ENCODE measurements around the gene E2F2. TPM values are rescaled to one million over a fixed set of nuclear protein-coding genes. Genes with fewer than 3 reads are reported as not detected.

The E2F2 gene
- total and polyA plus RNA-seq, 2 of the 13 experiments (the other 11 are each of a cell fraction or from before 2014, with no cell fraction given) = 0.65 to 6.6 TPM

DNA sequence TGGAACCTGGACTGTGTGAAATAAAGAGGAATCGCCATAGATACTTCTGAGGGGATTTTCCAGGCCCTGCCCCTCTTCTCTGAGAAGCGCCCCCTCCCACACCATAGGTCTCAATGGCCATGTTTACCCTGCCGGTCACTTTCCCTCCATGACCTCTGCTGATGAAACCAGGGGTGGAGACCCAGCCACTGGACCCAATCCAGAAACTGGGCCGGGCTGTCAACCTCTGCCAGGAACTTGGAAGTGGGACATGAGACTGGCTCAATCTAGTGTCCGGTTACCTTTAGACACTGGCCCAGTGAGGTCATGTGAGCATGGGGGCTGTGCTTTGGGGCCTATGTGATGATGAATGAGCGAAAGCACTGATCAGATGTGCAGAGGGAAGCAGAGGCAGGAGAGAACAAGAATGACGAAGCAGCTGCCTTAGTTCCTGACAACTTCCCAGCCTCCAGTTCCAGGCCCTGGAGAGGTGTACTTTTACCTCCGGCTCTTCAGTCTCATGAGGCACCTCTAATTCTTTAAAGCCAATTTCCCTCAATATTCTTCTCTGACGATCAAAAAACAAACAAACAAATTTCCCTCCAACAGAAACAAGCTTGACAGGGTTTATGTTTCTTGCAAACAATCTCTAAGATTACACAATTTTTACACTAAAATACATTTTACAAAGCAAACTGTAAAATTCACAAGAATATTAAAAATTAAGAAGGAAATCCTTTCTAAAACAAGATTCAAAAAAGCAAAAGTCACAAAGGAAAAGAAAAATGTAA is 52.0 kb downstream of the E2F2 start (continued):
- TF ChIP-seq MLXIP (CRISPR knock-in tag; IDR thresholded peaks at IDR 0.05; ENCODE audit: borderline replicate concordance) (no peak), PLRG1 (conservative IDR thresholded peaks at IDR 0.05) (no peak), CCAR2 (optimal IDR thresholded peaks at IDR 0.05; ENCODE audit: low read depth, low read length) (no peak), SOX5 (CRISPR knock-in tag; IDR thresholded peaks at IDR 0.05; ENCODE audit: borderline replicate concordance) (peak; percentile 74), KLF9 (CRISPR knock-in tag; IDR thresholded peaks at IDR 0.05; ENCODE audit: low read depth) (no peak), ZHX2 (IDR thresholded peaks at IDR 0.05; ENCODE audit: low read depth) (peak; percentile 67; the same call in 1 of the 2 replicates), ZHX2 (CRISPR knock-in tag; IDR thresholded peaks at IDR 0.05; ENCODE audit: borderline replicate concordance) (no peak), NR1H2 (CRISPR knock-in tag; IDR thresholded peaks at IDR 0.05; ENCODE audit: borderline replicate concordance, low read depth) (no peak)
- TF ChIP-seq, protein P1, sequence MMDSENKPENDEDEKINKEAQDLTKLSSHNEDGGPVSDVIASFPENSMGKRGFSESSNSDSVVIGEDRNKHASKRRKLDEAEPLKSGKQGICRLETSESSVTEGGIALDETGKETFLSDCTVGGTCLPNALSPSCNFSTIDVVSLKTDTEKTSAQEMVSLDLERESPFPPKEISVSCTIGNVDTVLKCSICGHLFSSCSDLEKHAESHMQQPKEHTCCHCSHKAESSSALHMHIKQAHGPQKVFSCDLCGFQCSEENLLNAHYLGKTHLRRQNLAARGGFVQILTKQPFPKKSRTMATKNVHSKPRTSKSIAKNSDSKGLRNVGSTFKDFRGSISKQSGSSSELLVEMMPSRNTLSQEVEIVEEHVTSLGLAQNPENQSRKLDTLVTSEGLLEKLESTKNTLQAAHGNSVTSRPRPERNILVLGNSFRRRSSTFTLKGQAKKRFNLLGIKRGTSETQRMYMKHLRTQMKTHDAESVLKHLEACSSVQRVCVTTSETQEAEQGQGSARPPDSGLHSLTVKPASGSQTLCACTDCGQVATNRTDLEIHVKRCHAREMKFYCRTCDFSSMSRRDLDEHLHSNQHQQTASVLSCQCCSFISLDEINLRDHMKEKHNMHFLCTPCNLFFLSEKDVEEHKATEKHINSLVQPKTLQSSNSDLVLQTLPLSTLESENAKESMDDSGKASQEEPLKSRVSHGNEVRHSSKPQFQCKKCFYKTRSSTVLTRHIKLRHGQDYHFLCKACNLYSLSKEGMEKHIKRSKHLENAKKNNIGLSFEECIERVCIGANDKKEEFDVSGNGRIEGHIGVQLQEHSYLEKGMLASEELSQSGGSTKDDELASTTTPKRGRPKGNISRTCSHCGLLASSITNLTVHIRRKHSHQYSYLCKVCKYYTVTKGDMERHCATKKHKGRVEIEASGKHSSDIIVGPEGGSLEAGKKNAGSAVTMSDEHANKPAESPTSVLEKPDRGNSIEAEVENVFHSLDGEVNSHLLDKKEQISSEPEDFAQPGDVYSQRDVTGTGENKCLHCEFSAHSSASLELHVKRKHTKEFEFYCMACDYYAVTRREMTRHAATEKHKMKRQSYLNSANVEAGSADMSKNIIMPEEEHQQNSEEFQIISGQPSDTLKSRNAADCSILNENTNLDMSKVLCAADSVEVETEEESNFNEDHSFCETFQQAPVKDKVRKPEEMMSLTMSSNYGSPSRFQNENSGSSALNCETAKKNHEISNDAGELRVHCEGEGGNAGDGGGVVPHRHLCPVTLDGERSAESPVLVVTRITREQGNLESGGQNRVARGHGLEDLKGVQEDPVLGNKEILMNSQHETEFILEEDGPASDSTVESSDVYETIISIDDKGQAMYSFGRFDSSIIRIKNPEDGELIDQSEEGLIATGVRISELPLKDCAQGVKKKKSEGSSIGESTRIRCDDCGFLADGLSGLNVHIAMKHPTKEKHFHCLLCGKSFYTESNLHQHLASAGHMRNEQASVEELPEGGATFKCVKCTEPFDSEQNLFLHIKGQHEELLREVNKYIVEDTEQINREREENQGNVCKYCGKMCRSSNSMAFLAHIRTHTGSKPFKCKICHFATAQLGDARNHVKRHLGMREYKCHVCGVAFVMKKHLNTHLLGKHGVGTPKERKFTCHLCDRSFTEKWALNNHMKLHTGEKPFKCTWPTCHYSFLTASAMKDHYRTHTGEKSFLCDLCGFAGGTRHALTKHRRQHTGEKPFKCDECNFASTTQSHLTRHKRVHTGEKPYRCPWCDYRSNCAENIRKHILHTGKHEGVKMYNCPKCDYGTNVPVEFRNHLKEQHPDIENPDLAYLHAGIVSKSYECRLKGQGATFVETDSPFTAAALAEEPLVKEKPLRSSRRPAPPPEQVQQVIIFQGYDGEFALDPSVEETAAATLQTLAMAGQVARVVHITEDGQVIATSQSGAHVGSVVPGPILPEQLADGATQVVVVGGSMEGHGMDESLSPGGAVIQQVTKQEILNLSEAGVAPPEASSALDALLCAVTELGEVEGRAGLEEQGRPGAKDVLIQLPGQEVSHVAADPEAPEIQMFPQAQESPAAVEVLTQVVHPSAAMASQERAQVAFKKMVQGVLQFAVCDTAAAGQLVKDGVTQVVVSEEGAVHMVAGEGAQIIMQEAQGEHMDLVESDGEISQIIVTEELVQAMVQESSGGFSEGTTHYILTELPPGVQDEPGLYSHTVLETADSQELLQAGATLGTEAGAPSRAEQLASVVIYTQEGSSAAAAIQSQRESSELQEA (CRISPR knock-in tag; IDR thresholded peaks at IDR 0.05; ENCODE audit: not compliant biosample characterization) = no peak
- TF ChIP-seq, protein P2, sequence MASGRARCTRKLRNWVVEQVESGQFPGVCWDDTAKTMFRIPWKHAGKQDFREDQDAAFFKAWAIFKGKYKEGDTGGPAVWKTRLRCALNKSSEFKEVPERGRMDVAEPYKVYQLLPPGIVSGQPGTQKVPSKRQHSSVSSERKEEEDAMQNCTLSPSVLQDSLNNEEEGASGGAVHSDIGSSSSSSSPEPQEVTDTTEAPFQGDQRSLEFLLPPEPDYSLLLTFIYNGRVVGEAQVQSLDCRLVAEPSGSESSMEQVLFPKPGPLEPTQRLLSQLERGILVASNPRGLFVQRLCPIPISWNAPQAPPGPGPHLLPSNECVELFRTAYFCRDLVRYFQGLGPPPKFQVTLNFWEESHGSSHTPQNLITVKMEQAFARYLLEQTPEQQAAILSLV (CRISPR knock-in tag; IDR thresholded peaks at IDR 0.05; ENCODE audit: borderline replicate concordance) = no peak

Data from HepG2 (cell line).